A673 (cell line): Measurements from ENCODE around the gene TFB2M.

Experiments used
- CTCF ChIP-seq: fragments of 300-800, 200-600 bp; sonication (generic); conservative IDR thresholded peaks from 2 replicates; pipeline ENCODE4 v1.5.1; 2017; ENCODE audit warnings: low read depth, mild to moderate bottlenecking, antibody characterized with exemption, low read length, moderate library complexity, mixed read lengths
- EZH2 ChIP-seq: fragments of 200-600 bp; sonication (generic); IDR thresholded peaks from 2 replicates; pipeline ENCODE4 v1.6.1; 2017; ENCODE audit warnings: borderline replicate concordance, low read depth, mild to moderate bottlenecking, mixed read lengths, antibody characterized with exemption, low read length; ENCODE audit not compliant: poor library complexity, severe bottlenecking

DNA sequence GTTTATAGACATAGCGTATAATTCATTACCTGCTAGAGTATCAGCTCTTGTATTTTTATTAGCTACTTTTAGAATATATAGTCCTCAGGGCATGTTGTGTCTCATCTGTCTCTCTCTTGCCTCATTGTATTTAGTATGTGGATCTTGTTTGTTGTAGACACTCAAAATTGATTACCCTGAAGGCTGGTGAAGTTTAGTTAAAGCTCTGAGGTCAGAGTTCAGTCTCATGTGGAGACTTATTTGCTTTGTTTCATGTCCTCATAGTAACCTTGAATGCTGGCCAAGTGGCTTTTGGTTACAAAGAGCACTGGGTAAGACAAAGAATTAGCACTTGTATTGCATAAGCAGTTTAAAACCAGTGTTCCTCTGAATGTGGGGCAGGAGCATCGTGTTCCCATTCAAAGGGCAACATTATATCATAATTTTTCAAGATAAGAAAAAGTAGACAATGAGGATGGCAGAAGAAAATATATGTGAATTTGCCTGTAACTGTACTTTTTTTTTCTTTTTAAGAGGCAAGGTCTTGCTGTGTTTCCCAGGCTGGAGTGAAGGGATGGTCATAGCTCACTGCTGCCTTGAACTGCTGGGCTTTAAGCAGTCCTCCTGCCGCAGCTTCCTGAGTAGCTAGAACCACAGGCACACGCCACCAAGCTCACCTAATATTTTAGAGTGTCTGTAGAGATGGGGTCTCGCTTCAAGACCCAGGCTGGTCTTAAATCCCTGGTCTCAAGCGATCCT, 17.6 kb upstream of the TFB2M start:
- TF ChIP-seq CTCF: no peak
- no peak for TF ChIP-seq EZH2
